Measurements from ENCODE around the gene C1QTNF2. TPM values are rescaled to one million over a fixed set of nuclear protein-coding genes. Genes with fewer than 3 reads are reported as not detected.
"Not testable (repeated sequence)": the region's sequence is repeated elsewhere in the genome, so short reads cannot be mapped to it uniquely, and the experiment has no call there.

C1QTNF2 gene
- total RNA-seq, 1 donor from 2014 or later: 2.2 TPM

DNA sequence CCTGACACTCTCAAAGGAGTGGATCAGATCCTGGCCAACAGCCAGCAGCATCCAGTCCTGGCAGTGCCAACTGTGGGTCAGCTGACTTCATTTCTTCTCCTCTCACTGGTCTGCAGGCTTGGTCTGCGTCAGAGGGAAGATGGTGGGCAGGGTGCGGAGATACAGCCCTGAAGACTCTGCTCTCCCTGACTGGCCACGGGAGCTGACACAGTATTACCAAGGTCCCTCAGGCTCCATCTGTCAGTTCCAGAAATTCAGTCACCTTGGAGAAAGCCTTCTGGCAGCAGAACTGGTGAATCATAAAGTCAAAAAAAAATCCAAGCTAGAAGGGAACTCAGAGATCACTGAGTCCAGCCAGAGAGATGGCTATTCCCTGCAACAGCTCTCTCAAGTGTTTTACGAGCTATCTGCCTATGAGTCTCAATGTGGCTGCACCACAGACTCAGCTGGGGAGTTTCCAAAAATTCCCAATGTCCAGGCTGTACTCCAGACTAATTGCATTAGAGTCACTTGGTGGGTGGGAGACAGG is 27.9 kb downstream of the C1QTNF2 start:
- H3K27me3 ChIP-seq: no peaks in the 10 kb centered on the region
- intact Hi-C loops (cut with DNase I): loop anchor here (5.0 kb wide), 1 partner anchor 140 kb away; no protein-coding TSS in a partner anchor
- TF ChIP-seq, protein P1, sequence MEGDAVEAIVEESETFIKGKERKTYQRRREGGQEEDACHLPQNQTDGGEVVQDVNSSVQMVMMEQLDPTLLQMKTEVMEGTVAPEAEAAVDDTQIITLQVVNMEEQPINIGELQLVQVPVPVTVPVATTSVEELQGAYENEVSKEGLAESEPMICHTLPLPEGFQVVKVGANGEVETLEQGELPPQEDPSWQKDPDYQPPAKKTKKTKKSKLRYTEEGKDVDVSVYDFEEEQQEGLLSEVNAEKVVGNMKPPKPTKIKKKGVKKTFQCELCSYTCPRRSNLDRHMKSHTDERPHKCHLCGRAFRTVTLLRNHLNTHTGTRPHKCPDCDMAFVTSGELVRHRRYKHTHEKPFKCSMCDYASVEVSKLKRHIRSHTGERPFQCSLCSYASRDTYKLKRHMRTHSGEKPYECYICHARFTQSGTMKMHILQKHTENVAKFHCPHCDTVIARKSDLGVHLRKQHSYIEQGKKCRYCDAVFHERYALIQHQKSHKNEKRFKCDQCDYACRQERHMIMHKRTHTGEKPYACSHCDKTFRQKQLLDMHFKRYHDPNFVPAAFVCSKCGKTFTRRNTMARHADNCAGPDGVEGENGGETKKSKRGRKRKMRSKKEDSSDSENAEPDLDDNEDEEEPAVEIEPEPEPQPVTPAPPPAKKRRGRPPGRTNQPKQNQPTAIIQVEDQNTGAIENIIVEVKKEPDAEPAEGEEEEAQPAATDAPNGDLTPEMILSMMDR (IDR thresholded peaks at IDR 0.05): no peak
- no peak for ATAC-seq
- no peaks in the 10 kb centered on the region for H3K36me3 ChIP-seq
- H3K4me1 ChIP-seq: peaks cover 4% of the 10 kb centered on the region
- no peak overlapping the region for H3K4me3 ChIP-seq
- DNase-seq: no peak
- no peaks in the 10 kb centered on the region for H3K9me3 ChIP-seq
- H3K27ac ChIP-seq: no peak overlapping the region

DNA sequence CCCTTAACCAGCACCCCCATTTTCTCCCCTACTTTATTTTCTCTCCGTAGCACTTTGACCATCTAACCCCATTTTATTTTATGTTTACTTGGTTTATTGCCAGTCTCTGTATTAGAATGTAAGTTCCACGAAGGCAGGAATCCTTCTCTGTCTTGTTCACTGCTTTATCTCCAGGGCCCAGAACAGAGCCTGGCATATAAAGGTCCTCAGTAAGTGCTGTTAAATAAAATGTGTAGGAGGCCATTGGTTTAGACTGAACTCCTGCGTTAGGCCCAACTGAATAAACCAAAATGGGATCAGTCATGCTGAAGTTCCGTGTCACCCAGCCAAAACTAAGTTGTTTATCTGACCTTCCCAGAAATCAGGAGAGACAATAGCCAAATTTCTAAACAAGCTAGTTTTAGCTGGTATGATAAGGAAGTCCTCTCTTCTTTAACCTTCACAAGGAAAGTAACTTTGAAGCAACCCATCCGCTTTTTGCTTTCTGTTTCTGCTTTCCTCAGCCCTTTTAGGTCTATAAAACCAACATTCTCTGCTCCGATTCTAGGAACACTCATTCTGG is 29.0 kb downstream of the C1QTNF2 start:
- Histone ChIP-seq H3K4me1 (peaks cover 4% of the 10 kb centered on the region), H3K4me3 (no peak overlapping the region), H3K36me3 (no peaks in the 10 kb centered on the region), H3K27me3 (no peaks in the 10 kb centered on the region), H3K9me3 (no peaks in the 10 kb centered on the region), H3K27ac (no peak overlapping the region)
- DNase-seq: no peak
- intact Hi-C loops (cut with DNase I): loop anchor here (5.0 kb wide), 1 partner anchor 139 kb away; no protein-coding TSS in a partner anchor
- TF ChIP-seq, protein P1 (IDR thresholded peaks at IDR 0.05): no peak
- no peak for ATAC-seq

DNA sequence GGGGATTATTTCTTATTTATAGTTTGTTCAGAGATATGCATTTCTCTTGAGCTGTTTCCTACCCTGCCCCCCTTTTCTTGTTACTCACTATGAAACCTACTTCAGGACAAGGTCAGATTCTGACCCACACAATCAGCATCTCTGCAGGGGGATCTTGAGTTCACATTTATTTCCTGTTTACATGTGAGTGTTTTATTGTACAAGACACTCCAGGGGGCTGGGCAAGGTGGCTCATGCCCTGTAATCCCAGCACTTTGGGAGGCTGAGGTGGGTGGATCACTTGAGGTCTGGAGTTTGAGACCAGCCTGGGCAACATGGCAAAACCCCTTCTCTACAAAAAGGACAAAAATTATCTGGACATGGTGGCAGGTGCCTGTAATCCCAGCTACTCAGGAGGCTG is 29.9 kb downstream of the C1QTNF2 start:
- ATAC-seq: not testable (repeated sequence)

DNA sequence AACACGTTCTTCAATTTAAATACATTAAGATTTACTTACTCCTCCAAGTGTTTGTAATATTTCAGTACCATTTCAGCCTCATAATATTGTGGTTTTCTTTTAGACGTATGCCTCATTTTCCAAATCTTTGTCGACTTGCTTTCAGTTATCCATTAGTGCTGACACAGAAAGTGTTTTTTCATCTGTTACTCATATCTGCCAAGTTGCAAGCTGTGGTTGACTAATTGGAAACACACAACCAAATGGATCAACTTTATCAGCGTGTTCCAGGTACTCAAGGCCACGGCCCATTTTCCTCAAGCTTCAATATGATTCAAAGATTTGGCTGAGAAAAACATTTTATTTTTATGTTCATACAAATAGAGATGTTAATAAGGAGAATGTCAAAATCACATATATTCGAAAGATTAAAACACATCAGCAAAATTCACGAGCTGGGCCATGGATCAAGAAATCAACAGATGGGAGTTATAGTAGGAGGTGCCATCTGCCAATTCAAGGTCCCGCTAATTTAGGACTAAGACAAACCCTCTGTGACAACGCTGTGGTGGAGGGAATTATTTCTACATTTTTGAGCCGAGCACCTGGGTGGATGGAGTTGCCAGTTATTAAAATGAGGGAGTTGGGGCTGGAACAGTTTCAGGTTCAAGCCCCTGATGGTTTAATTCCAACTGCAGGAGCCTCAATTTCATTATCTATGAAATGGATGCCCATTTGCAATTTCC is 30.9 kb downstream of the C1QTNF2 start:
- no peak overlapping the region for H3K4me3 ChIP-seq
- intact Hi-C loops (cut with DNase I): loop anchor here (5.0 kb wide), 1 partner anchor 137 kb away; no protein-coding TSS in a partner anchor
- ATAC-seq (no peak), DNase-seq (no peak)
- H3K4me1 ChIP-seq: no peaks in the 10 kb centered on the region
- H3K27me3 ChIP-seq: no peaks in the 10 kb centered on the region
- TF ChIP-seq, protein P1 (IDR thresholded peaks at IDR 0.05): no peak
- no peaks in the 10 kb centered on the region for H3K36me3 ChIP-seq
- H3K27ac ChIP-seq: no peak overlapping the region
- H3K9me3 ChIP-seq: no peaks in the 10 kb centered on the region

More for the DNA sequence above, 29.9 kb downstream of the C1QTNF2 start:
- intact Hi-C loops (cut with DNase I): loop anchor here (5.0 kb wide), 1 partner anchor 138 kb away; no protein-coding TSS in a partner anchor
- H3K4me1 ChIP-seq, H3K27me3 ChIP-seq, H3K9me3 ChIP-seq, H3K27ac ChIP-seq, DNase-seq, H3K36me3 ChIP-seq, H3K4me3 ChIP-seq: not testable (repeated sequence)

DNA sequence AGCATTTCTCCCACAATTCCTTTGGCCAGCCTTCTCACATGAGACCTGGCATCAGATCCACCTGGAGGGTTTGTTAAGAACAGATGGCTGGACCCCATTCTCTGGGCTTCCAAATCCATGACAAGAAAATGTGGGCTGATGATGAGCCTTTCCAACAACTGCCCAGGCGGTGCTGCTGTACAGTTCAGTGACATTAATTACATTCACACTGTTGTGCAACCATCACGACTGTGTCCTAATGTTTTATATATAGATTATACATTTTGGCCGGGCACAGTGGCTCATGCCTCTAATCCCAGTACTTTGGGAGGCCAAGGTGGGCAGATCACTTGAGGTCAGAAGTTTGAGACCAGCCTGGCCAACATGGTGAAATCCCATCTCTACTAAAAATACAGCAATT is 35.7 kb downstream of the C1QTNF2 start:
- H3K27ac ChIP-seq; DNase-seq; ATAC-seq; H3K36me3 ChIP-seq; H3K9me3 ChIP-seq; H3K4me3 ChIP-seq; H3K27me3 ChIP-seq; intact Hi-C loops (cut with DNase I); H3K4me1 ChIP-seq: not testable (repeated sequence)

DNA sequence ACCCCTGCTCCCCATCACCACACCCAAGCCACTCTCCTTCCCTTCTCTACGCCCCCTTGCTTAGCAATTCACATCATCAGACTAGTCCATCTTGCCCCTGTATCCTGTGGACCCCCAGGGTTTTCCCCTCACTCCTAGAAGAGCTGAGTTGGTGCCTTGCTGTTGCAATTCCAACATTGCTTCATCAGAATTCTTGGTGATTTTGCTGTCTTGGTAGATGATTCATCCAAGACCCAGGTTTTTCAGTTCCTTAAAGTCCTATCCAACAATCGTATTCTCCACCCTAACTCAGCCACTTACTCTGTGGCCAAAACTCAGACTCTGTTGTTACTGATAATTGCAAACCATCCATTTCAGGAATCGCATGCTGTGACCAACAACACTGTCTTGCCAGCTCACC is 36.7 kb downstream of the C1QTNF2 start:
- no peak overlapping the region for H3K27ac ChIP-seq
- DNase-seq (peak; percentile 18), ATAC-seq (peak; percentile 67)
- H3K27me3 ChIP-seq: no peaks in the 10 kb centered on the region
- no peaks in the 10 kb centered on the region for H3K4me1 ChIP-seq
- H3K9me3 ChIP-seq: no peaks in the 10 kb centered on the region
- no peak overlapping the region for H3K4me3 ChIP-seq
- intact Hi-C loops (cut with DNase I): no loop called here
- TF ChIP-seq, protein P1 (IDR thresholded peaks at IDR 0.05): no peak
- H3K36me3 ChIP-seq: no peaks in the 10 kb centered on the region

Data from upper lobe of right lung (tissue), 1 donor.